ENCODE results near the gene DHRS12.

The DHRS12 gene

DNA sequence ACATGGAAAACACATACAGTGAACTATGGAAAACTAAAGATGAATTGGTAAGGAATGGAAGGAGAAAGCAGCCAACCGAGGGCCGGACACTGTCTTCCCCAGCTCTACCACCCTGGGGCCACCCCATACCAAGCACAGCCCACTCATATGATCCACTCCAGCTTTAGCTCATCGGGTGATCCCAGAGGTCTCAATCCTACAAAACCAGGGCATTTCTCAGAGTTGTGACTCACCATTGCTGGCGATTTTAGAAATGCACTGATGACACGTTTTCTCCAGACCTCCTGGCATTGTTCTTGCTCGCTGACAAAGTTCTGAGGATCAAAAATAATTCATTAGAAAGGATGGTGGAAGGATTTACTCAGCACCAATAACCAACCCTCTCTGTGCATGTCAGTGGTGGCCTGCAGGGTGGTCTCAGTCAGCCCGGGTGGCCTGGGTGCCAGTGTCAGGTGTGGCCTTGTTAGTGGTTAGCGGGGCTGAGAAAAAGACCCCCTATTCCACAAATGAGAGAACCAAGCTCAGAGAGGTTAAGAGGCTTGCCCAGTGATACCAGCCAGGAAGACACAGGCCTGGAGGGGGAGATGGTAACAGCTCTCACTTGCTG is 34.4 kb upstream of the DHRS12 start:
- Histone ChIP-seq H3K4me3 (ENCODE audit: low read depth, low read length) (no peak overlapping the region), H3K4me1 (no peaks in the 10 kb centered on the region), H3K27me3 (no peaks in the 10 kb centered on the region), H3K36me3 (no peaks in the 10 kb centered on the region), H3K9me3 (no peaks in the 10 kb centered on the region)
- DNase-seq: no peak
- no peak for TF ChIP-seq CTCF (IDR thresholded peaks at IDR 0.05; ENCODE audit: low read depth, low read length)

DNA sequence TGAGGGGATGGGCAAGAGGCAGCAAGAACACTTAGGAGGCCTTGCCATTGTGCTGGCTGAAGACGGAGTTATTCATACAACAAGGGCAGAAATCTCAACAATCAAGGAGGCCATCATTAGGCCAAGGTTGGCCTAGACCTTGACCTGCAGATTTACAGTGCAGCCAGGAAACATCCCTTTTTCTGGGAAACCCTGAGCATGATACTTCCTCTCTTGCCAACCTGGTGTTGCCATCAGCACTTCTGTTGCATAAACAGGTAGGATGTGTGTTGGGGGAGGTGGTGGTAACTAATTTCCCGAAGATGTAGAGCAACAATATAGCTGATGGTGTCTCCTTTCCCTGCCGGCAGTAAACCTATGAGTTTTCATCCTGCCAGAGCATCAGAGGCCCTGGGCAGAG is 33.1 kb upstream of the DHRS12 start:
- no peak for DNase-seq
- no peaks in the 10 kb centered on the region for H3K4me1 ChIP-seq
- no peaks in the 10 kb centered on the region for H3K36me3 ChIP-seq
- H3K9me3 ChIP-seq: no peaks in the 10 kb centered on the region
- no peak overlapping the region for H3K4me3 ChIP-seq (ENCODE audit: low read depth, low read length)
- TF ChIP-seq CTCF (IDR thresholded peaks at IDR 0.05; ENCODE audit: low read depth, low read length): no peak
- no peaks in the 10 kb centered on the region for H3K27me3 ChIP-seq

GRCh38 chr13:51834581-51835171 is 30.7 kb upstream of the DHRS12 start:
- TF ChIP-seq CTCF (IDR thresholded peaks at IDR 0.05; ENCODE audit: low read depth, low read length): no peak
- Histone ChIP-seq H3K9me3 (no peaks in the 10 kb centered on the region), H3K36me3 (no peaks in the 10 kb centered on the region), H3K4me3 (ENCODE audit: low read depth, low read length) (no peak overlapping the region), H3K4me1 (no peaks in the 10 kb centered on the region), H3K27me3 (no peaks in the 10 kb centered on the region)
- no peak for DNase-seq

DNA sequence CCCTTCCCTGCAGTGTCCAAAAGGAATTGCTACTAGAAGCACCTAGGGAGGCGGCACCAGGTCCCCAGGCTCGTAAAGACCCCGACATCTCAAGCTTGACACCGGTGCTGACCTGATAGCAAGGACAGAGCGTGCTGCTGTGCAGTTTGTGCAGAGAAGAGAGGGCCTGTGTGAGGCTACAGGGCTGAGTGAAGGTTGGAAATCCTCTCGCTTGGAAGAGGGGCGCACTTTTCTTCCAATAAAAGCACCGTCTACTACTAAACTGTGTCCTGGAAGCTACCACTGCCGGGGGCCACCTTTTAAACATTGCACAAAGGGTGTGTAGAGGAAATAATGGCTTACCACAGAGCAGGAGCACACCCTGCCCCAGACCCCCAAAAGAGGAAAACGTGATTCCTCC is 30.0 kb upstream of the DHRS12 start:
- no peaks in the 10 kb centered on the region for H3K4me1 ChIP-seq
- no peaks in the 10 kb centered on the region for H3K9me3 ChIP-seq
- H3K27me3 ChIP-seq: no peaks in the 10 kb centered on the region
- H3K36me3 ChIP-seq: no peaks in the 10 kb centered on the region
- no peak overlapping the region for H3K4me3 ChIP-seq (ENCODE audit: low read depth, low read length)
- DNase-seq: no peak
- no peak for TF ChIP-seq CTCF (IDR thresholded peaks at IDR 0.05; ENCODE audit: low read depth, low read length)

DNA sequence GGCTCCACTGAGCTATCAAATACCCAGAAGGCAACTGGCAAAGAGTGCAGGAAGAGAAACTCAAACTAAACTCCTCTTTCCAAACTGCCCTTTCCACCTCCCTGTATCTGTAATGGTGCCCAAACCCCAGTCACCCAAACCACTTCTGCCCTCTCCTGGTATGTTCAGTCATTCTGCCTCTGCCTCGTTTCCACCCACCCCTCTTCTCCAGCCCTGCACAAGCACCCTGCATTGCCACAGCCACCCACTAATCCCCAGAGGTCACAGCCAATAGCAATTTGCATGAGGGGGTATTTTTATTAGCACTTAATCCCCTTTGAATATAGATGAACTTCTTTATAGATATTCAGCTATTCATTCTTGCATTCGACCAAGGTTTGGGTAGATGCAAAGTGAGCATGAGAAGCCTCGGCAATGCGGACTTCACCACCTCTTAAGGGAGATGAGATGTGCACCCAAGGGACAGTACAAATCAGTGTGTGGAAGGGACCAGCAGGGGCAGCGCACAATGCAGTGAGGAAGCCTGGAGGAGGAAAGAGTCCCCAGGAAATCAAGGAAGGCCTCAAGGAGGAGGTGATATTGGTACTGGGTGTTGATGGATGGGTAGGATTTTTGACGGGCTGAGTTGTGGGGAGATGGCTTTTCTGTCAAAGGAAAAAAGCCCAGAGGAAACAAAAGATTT is 28.6 kb upstream of the DHRS12 start:
- H3K4me1 ChIP-seq: no peaks in the 10 kb centered on the region
- no peaks in the 10 kb centered on the region for H3K36me3 ChIP-seq
- H3K27me3 ChIP-seq: no peaks in the 10 kb centered on the region
- no peak overlapping the region for H3K4me3 ChIP-seq (ENCODE audit: low read depth, low read length)
- no peaks in the 10 kb centered on the region for H3K9me3 ChIP-seq
- peak; percentile 31 for DNase-seq
- peak; percentile 45 for TF ChIP-seq CTCF (IDR thresholded peaks at IDR 0.05; ENCODE audit: low read depth, low read length)

GRCh38 chr13:51831519-51831918 is 27.6 kb upstream of the DHRS12 start:
- DNase-seq: no peak
- no peak for TF ChIP-seq CTCF (IDR thresholded peaks at IDR 0.05; ENCODE audit: low read depth, low read length)
- H3K27me3 ChIP-seq: no peaks in the 10 kb centered on the region
- no peaks in the 10 kb centered on the region for H3K4me1 ChIP-seq
- H3K4me3 ChIP-seq (ENCODE audit: low read depth, low read length): no peak overlapping the region
- H3K9me3 ChIP-seq: no peaks in the 10 kb centered on the region
- H3K36me3 ChIP-seq: no peaks in the 10 kb centered on the region

Data from BE2C (cell line).